VCaP (cell line): ENCODE measurements around the gene TAS2R10.
A peak's percentile ranks its signal among the peaks of the same experiment; 100 is the strongest.

Experiments
- H3K27ac ChIP-seq: fragments of 450-650 bp; 2 replicates; pipeline ENCODE4 v1.5.1; 2017
- CTCF ChIP-seq: fragments of 450-650 bp; conservative IDR thresholded peaks from 2 replicates; pipeline ENCODE4 v1.5.1; 2017; ENCODE audit warnings: mild to moderate bottlenecking, moderate library complexity

TAS2R10 gene

GRCh38 chr12:10826258-10826657 is at the start of gene TAS2R10:
Gene TAS2R10 (minus strand): TSS chr12:10826358. CDS start chr12:10826269, 89 bp downstream.
- no peak for TF ChIP-seq CTCF

GRCh38 chr12:10873378-10873777 is 47.2 kb upstream of the TAS2R10 start:
- H3K27ac ChIP-seq: no peak overlapping the region
- TF ChIP-seq CTCF: no peak

More at GRCh38 chr12:10826258-10826657, at the start of gene TAS2R10:
- no peak within 1 kb of the TSS for H3K27ac ChIP-seq

GRCh38 chr12:10867381-10867780 is 41.2 kb upstream of the TAS2R10 start:
- no peak overlapping the region; the same call in 1 of the 2 replicates for H3K27ac ChIP-seq
- peak; percentile 81 for TF ChIP-seq CTCF

- no peak for TF ChIP-seq CTCF
- H3K27ac ChIP-seq: no peak overlapping the region
These were observed 37.5 kb upstream of the TAS2R10 start for GRCh38 chr12:10863512-10864218.

GRCh38 chr12:10861366-10861765 is 35.2 kb upstream of the TAS2R10 start:
- no peak overlapping the region for H3K27ac ChIP-seq
- TF ChIP-seq CTCF: no peak

GRCh38 chr12:10855807-10856206 is 29.6 kb upstream of the TAS2R10 start:
- TF ChIP-seq CTCF: no peak

GRCh38 chr12:10853776-10854175 is 27.6 kb upstream of the TAS2R10 start:
- H3K27ac ChIP-seq: no peak overlapping the region
- TF ChIP-seq CTCF: no peak

More at GRCh38 chr12:10855807-10856206, 29.6 kb upstream of the TAS2R10 start:
- no peak overlapping the region for H3K27ac ChIP-seq
